ENCODE results near the gene PKP1. TPM values are rescaled to one million over a fixed set of nuclear protein-coding genes. Genes with fewer than 3 reads are reported as not detected.

Gene PKP1
- total and polyA plus RNA-seq, 2 of the 4 experiments (the other 2 are of a cell fraction), result 0.18 to 0.36 TPM

DNA sequence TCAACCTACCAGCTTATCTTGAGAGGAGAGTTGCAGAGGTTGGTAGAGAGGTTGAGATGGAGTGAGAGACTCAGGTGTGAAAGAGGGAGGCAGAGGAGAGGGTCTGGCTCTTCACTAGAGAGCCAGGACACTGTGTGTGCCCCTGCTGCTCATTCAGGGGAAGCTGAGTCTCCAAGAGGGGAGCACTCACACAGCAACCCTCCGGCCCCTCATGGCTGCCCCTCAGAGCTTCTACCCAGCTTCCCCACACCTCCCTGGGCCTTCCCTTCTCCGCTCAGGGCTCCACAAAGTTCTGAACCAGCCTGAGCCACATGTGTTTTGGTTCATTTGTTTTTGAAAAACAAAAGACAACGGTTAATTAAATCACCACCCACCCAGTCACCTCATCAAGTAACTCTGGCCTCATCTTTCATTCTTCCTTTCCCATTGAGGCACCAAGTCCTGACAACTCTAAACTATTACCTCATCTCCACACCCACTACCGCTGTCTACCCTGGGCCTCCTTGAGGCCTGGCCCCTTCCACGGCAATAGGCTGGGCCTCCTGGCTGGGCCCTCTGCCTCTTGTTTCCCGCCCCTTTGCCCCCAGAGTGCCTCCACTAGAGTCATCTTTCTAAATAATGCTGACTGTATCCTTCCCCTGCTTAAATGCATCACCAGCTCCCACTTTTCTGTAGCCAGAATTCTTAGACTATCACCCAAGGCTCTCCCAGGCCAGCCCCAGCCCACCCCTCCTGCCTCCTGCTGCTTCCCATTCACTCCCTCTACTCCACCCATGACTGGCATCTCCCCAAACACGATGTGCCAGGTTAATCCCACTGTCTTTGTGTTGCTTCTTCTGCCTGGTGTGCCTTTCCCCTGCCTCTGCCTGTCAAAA is 61.1 kb downstream of the PKP1 start (continued):
- no peak for TF ChIP-seq CHD1 (IDR thresholded peaks at IDR 0.05; ENCODE audit: low read depth, low read length)

DNA sequence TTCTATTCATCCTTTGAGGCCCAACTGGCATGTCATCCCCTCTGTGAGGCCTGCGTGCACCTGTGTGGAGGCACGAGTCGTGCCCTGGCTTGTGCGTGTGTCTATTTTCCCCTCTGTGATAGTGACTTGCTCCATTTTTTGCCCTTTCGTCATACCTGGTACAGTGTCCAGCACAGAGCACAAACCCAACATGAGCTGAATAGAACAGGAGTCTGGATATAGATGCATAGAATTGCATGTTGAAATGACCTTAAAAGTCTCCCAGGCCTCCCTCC is 61.7 kb downstream of the PKP1 start:
- no peak overlapping the region for H4K8ac ChIP-seq (ENCODE audit: low read depth in 2 of 2, low read length in 2 of 2)
- peaks cover 43% of the 10 kb centered on the region for H3K27me3 ChIP-seq (ENCODE audit: control insufficient read depth, insufficient read depth, low read length)
- peaks cover 16% of the 10 kb centered on the region; the same call in 1 of the 2 replicates for H3K9me3 ChIP-seq (ENCODE audit: control insufficient read depth, insufficient read depth, low read length)
- H3K14ac ChIP-seq (replicated peaks; ENCODE audit: low read depth, low read length), result no peak overlapping the region
- no peak for ATAC-seq (ENCODE audit: low read depth)
- H3K4ac ChIP-seq (ENCODE audit: low read depth, low read length), result no peak overlapping the region
- DNase-seq, result no peak
- no TSS peak for BruUV-seq (replicated peaks)
- no peaks in the 10 kb centered on the region for H3K9me1 ChIP-seq (ENCODE audit: insufficient read depth, low read length)
- H3K36me3 ChIP-seq (ENCODE audit: control insufficient read depth, insufficient read depth, low read length), result no peaks in the 10 kb centered on the region
- dilution Hi-C loops (cut with HindIII; ENCODE audit: low sequenced_read_pairs, unreplicated experiment), result no loop called here
- no peaks in the 10 kb centered on the region for H3K4me1 ChIP-seq (ENCODE audit: control insufficient read depth, insufficient read depth, low read length)
- H3K56ac ChIP-seq (ENCODE audit: extremely low read depth, insufficient read depth, low read length), result no peak overlapping the region
- intact Hi-C loops (cut with micrococcal nuclease), result no loop called here
- ChIA-PET POLR2A (ENCODE audit: unreplicated experiment) (no interaction called here), CTCF (interaction anchor here (2.3 kb wide), 1 partner anchor 91 kb away, joined by 5 read pairs; no protein-coding TSS in a partner anchor)
- no peak overlapping the region for H2AFZ ChIP-seq (replicated peaks; ENCODE audit: low read length, poor library complexity)
- in situ Hi-C loops (cut with MboI; ENCODE audit: low sequenced_read_pairs), result no loop called here
- no peak overlapping the region for H3K18ac ChIP-seq (ENCODE audit: low read depth, low read length)
- WGBS, 2 experiments (ENCODE audit: extremely low coverage in 2 of 2, insufficient read length in 1 of 2), result no CpG with 5 or more reads among the region's 5 CpGs
- H3K79me1 ChIP-seq (ENCODE audit: low read depth in 1 of 2, low read length in 2 of 2), result no peaks in the 10 kb centered on the region
- no peak overlapping the region for H2BK15ac ChIP-seq (ENCODE audit: low read depth, low read length)
- no peak overlapping the region for H2AK5ac ChIP-seq (ENCODE audit: low read depth, low read length)
- H3K23ac ChIP-seq (ENCODE audit: low read depth, low read length), result no peak overlapping the region
- no peak overlapping the region for H3K27ac ChIP-seq (ENCODE audit: insufficient read depth, low read length)
- H3K4me2 ChIP-seq (ENCODE audit: low read depth, low read length), result no peak overlapping the region
- no peak overlapping the region for H2BK20ac ChIP-seq (ENCODE audit: low read depth, low read length)
- no peak overlapping the region for H4K91ac ChIP-seq (ENCODE audit: insufficient read depth, low read depth, low read length)
- H3K4me3 ChIP-seq (ENCODE audit: insufficient read depth, low read depth, low read length), result no peak overlapping the region
- no peaks in the 10 kb centered on the region for H4K20me1 ChIP-seq (ENCODE audit: insufficient read depth, low read length)
- no peak overlapping the region for H4K5ac ChIP-seq (ENCODE audit: low read depth, low read length)
- no peak overlapping the region for H2BK120ac ChIP-seq (ENCODE audit: low read depth, low read length)
- no peak overlapping the region for H2BK5ac ChIP-seq (ENCODE audit: low read depth, low read length, poor library complexity, severe bottlenecking)
- H3K9ac ChIP-seq (ENCODE audit: low read depth, low read length), result no peak overlapping the region
- H2AK9ac ChIP-seq (replicated peaks; ENCODE audit: low read depth, low read length, poor library complexity), result no peak overlapping the region
- no peak for TF ChIP-seq SMC3 (IDR thresholded peaks at IDR 0.05; ENCODE audit: low read depth, low read length)
- no peak for TF ChIP-seq CEBPB (IDR thresholded peaks at IDR 0.05; ENCODE audit: low read depth, low read length)
- no peak for TF ChIP-seq POLR2A (IDR thresholded peaks at IDR 0.05; ENCODE audit: low read depth, low read length)
- TF ChIP-seq, protein P1, sequence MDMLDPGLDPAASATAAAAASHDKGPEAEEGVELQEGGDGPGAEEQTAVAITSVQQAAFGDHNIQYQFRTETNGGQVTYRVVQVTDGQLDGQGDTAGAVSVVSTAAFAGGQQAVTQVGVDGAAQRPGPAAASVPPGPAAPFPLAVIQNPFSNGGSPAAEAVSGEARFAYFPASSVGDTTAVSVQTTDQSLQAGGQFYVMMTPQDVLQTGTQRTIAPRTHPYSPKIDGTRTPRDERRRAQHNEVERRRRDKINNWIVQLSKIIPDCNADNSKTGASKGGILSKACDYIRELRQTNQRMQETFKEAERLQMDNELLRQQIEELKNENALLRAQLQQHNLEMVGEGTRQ (IDR thresholded peaks at IDR 0.05; ENCODE audit: low read depth, low read length), result no peak
- no peak for TF ChIP-seq MAFK (IDR thresholded peaks at IDR 0.05; ENCODE audit: low read depth, low read length)
- TF ChIP-seq, protein P2, sequence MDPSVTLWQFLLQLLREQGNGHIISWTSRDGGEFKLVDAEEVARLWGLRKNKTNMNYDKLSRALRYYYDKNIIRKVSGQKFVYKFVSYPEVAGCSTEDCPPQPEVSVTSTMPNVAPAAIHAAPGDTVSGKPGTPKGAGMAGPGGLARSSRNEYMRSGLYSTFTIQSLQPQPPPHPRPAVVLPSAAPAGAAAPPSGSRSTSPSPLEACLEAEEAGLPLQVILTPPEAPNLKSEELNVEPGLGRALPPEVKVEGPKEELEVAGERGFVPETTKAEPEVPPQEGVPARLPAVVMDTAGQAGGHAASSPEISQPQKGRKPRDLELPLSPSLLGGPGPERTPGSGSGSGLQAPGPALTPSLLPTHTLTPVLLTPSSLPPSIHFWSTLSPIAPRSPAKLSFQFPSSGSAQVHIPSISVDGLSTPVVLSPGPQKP (IDR thresholded peaks at IDR 0.05; ENCODE audit: borderline replicate concordance, low read depth, low read length), result no peak
- no peak for TF ChIP-seq RCOR1 (IDR thresholded peaks at IDR 0.05; ENCODE audit: insufficient replicate concordance, low read length)
- no peak for TF ChIP-seq FOS (IDR thresholded peaks at IDR 0.05; ENCODE audit: low read depth, low read length)
- TF ChIP-seq MAZ (IDR thresholded peaks at IDR 0.05; ENCODE audit: borderline replicate concordance, low read depth, low read length), result no peak
- no peak for TF ChIP-seq NFE2L2 (IDR thresholded peaks at IDR 0.05; ENCODE audit: low read depth, low read length)
- TF ChIP-seq, protein P3, sequence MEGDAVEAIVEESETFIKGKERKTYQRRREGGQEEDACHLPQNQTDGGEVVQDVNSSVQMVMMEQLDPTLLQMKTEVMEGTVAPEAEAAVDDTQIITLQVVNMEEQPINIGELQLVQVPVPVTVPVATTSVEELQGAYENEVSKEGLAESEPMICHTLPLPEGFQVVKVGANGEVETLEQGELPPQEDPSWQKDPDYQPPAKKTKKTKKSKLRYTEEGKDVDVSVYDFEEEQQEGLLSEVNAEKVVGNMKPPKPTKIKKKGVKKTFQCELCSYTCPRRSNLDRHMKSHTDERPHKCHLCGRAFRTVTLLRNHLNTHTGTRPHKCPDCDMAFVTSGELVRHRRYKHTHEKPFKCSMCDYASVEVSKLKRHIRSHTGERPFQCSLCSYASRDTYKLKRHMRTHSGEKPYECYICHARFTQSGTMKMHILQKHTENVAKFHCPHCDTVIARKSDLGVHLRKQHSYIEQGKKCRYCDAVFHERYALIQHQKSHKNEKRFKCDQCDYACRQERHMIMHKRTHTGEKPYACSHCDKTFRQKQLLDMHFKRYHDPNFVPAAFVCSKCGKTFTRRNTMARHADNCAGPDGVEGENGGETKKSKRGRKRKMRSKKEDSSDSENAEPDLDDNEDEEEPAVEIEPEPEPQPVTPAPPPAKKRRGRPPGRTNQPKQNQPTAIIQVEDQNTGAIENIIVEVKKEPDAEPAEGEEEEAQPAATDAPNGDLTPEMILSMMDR (conservative IDR thresholded peaks at IDR 0.05; ENCODE audit: low read depth, low read length), result no peak
- TF ChIP-seq RAD21 (IDR thresholded peaks at IDR 0.05; ENCODE audit: low read length), result no peak
- TF ChIP-seq BHLHE40 (IDR thresholded peaks at IDR 0.05; ENCODE audit: low read depth, low read length), result no peak

Data from IMR-90 (cell line).